Neural cell (in vitro differentiated cells): ENCODE results near the gene LARGE1. TPM values are rescaled to one million over a fixed set of nuclear protein-coding genes. Genes with fewer than 3 reads are reported as not detected.

ENCODE experiments used
- H2AFZ ChIP-seq: fragments of 200-600, 300-800 bp; sonication (generic), shearing (Covaris generic); 2 replicates; pipeline ENCODE4 v1.6.0; 2014; ENCODE audit warnings: low read depth, mild to moderate bottlenecking, antibody characterized with exemption, low read length, moderate library complexity
- H3F3A ChIP-seq: fragments of 200-600 bp; shearing (Covaris generic); 2 replicates; pipeline ENCODE4 v1.6.1; 2016; ENCODE audit warnings: mild to moderate bottlenecking, moderate library complexity, mixed read lengths, antibody characterized with exemption, low read length; ENCODE audit not compliant: insufficient read depth, poor library complexity, severe bottlenecking
- H3K27ac ChIP-seq: fragments of 200-600, 300-800 bp; sonication (generic), shearing (Covaris generic); 2 replicates; pipeline ENCODE4 v1.5.1; 2014; ENCODE audit warnings: mild to moderate bottlenecking, low read length, moderate library complexity
- H3K27me3 ChIP-seq: fragments of 300-800, 200-600 bp; sonication (generic), shearing (Covaris generic); 2 replicates; pipeline ENCODE4 v1.6.0; 2014; ENCODE audit warnings: mild to moderate bottlenecking, low read depth, low read length, moderate library complexity; ENCODE audit not compliant: insufficient read depth
- H3K36me3 ChIP-seq: fragments of 300-800, 200-600 bp; sonication (generic), shearing (Covaris generic); 2 replicates; pipeline ENCODE4 v1.5.1; 2014; ENCODE audit warnings: mild to moderate bottlenecking, antibody characterized with exemption, low read length, moderate library complexity; ENCODE audit not compliant: insufficient read depth
- H3K4me2 ChIP-seq: fragments of 300-800, 200-600 bp; sonication (generic), shearing (Covaris generic); 2 replicates; pipeline ENCODE4 v1.6.0; 2014; ENCODE audit warnings: mild to moderate bottlenecking, low read length
- H3K4me3 ChIP-seq: fragments of 300-800, 200-600 bp; sonication (generic), shearing (Covaris generic); 2 replicates; pipeline ENCODE4 v1.5.1; 2014; ENCODE audit warnings: mild to moderate bottlenecking, low read length, moderate library complexity
- H3K79me2 ChIP-seq: fragments of 200-600 bp; shearing (Covaris generic); replicated peaks from 2 replicates; pipeline ENCODE4 v1.6.0; 2014; ENCODE audit warnings: mild to moderate bottlenecking, low read length, moderate library complexity; ENCODE audit not compliant: insufficient read depth
- H3K9ac ChIP-seq: fragments of 300-800, 200-600 bp; sonication (generic), shearing (Covaris generic); 2 replicates; pipeline ENCODE4 v1.6.1; 2016; ENCODE audit warnings: mild to moderate bottlenecking, low read length, mixed read lengths
- H3K9me2 ChIP-seq: fragments of 200-600 bp; shearing (Covaris generic); 2 replicates; pipeline ENCODE4 v1.6.1; 2016; ENCODE audit warnings: mild to moderate bottlenecking, low read length, mixed read lengths; ENCODE audit not compliant: insufficient read depth
- H3K9me3 ChIP-seq: fragments of 200-600, 300-800 bp; sonication (generic), shearing (Covaris generic); 2 replicates; pipeline ENCODE4 v1.6.1; 2016; ENCODE audit warnings: mild to moderate bottlenecking, mixed run types, low read length, moderate library complexity, mixed read lengths
- H4K20me1 ChIP-seq: fragments of 200-600 bp; shearing (Covaris generic); 2 replicates; pipeline ENCODE4 v1.6.1; 2016; ENCODE audit warnings: mild to moderate bottlenecking, mixed run types; ENCODE audit not compliant: insufficient read depth
- EP300 ChIP-seq: fragments of 450-650 bp; conservative IDR thresholded peaks from 2 replicates; pipeline ENCODE4 v1.6.1; 2014; ENCODE audit warnings: antibody characterized with exemption, mild to moderate bottlenecking, moderate library complexity; ENCODE audit not compliant: poor library complexity, severe bottlenecking
- EZH2 ChIP-seq: fragments of 200-600, 300-800 bp; shearing (Covaris generic), sonication (generic); IDR thresholded peaks from 2 replicates; pipeline ENCODE4 v1.6.1; 2014; ENCODE audit warnings: antibody characterized with exemption, low read length, borderline replicate concordance, mild to moderate bottlenecking; ENCODE audit not compliant: insufficient read depth, poor library complexity, severe bottlenecking
- MXI1 ChIP-seq: fragments of 450-650 bp; conservative IDR thresholded peaks from 2 replicates; pipeline ENCODE4 v1.6.1; 2014; ENCODE audit warnings: antibody characterized with exemption, mild to moderate bottlenecking; ENCODE audit not compliant: poor library complexity, severe bottlenecking
- POLR2AphosphoS5 ChIP-seq: IDR thresholded peaks from 2 replicates; pipeline ENCODE4 v1.6.1; 2012
- RAD21 ChIP-seq: fragments of 450-650 bp; conservative IDR thresholded peaks from 2 replicates; pipeline ENCODE4 v1.6.1; 2014; ENCODE audit warnings: antibody characterized with exemption, mild to moderate bottlenecking, moderate library complexity
- SMC3 ChIP-seq: fragments of 450-650 bp; conservative IDR thresholded peaks from 2 replicates; pipeline ENCODE4 v1.6.1; 2014; ENCODE audit warnings: antibody characterized with exemption, mild to moderate bottlenecking, moderate library complexity; ENCODE audit not compliant: poor library complexity
- TAF1 ChIP-seq: IDR thresholded peaks from 2 replicates; pipeline ENCODE4 v1.6.1; 2012; ENCODE audit warnings: low read depth
- polyA plus RNA-seq: library from polyadenylated mRNA; depleted of rRNA; stranded (reverse); fragments of >200 nt; gene quantifications from 2 replicates; pipeline ENCODE4 v1.2.3, GENCODE V29; 2014
- TF ChIP-seq, protein P1 (sequence below): IDR thresholded peaks from 2 replicates; pipeline ENCODE4 v1.6.1; 2012; ENCODE audit warnings: borderline replicate concordance
- TF ChIP-seq, protein P2 (sequence below): fragments of 450-650 bp; IDR thresholded peaks from 2 replicates; pipeline ENCODE4 v1.5.1; 2014; ENCODE audit warnings: antibody characterized with exemption, mild to moderate bottlenecking, moderate library complexity; ENCODE audit not compliant: poor library complexity, severe bottlenecking

The LARGE1 gene
- polyA plus RNA-seq, 1 donor from 2014 or later = 27.5 TPM

DNA sequence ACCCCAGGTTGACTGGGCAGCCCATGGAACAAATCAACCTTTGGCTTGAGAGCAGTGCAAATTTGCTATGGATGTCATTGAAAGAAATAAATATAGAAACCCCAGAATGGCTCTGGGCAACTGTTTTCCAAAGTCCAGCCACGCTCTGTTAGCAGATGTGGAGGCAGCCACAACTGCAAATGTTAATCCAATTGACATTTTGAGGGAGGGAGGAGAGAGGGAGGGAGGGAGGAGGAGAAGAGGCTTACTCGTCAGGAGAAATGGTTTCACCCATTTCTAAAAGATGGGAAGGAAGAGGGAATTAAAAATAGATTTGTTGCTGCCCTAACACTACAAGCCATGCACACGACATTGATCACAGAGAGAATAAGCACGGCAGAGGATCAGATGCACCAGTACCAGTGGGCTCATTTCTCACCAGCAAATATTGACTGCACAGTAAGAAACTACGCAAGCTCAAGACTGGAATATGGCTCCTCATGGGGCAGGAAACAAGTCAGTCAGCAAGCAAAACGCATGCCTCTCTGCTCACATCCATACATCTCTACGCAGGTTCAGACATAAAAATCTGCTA lies 229.1 kb downstream of the LARGE1 start:
- Histone ChIP-seq H3K79me2 (no peaks in the 10 kb centered on the region), H3F3A (no peaks in the 10 kb centered on the region)

DNA sequence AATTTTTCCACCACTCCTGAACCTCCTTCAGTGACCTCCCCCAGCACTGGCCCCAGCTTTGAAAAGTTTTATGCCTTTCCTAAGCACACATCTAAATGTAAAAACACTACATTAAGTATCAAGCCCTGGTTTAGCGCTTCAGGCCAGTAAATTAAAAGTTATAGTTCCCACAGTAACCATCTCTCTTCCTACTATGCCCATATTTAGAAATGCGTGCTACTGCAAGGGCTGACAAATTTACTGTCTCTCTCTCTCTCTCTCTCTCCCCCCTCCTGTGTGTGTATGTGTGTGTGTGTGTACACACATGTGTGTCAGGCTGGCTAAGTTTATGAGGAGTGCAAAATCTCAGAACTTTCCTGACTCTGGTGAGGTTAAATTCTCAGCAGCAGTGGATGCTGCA lies 231.4 kb downstream of the LARGE1 start:
- Histone ChIP-seq H3K4me3 (no peak overlapping the region), H3K79me2 (no peaks in the 10 kb centered on the region), H3K4me2 (no peak overlapping the region), H3K9me2 (no peaks in the 10 kb centered on the region), H3K27me3 (no peaks in the 10 kb centered on the region), H3K36me3 (no peaks in the 10 kb centered on the region), H2AFZ (no peak overlapping the region), H3K9me3 (no peaks in the 10 kb centered on the region), H4K20me1 (no peaks in the 10 kb centered on the region), H3K9ac (no peak overlapping the region), H3K27ac (no peak overlapping the region), H3F3A (no peaks in the 10 kb centered on the region)
- TF ChIP-seq SMC3 (no peak), TAF1 (no peak), POLR2AphosphoS5 (no peak), MXI1 (no peak), EP300 (no peak), EZH2 (no peak), RAD21 (no peak)
- TF ChIP-seq, protein P1, sequence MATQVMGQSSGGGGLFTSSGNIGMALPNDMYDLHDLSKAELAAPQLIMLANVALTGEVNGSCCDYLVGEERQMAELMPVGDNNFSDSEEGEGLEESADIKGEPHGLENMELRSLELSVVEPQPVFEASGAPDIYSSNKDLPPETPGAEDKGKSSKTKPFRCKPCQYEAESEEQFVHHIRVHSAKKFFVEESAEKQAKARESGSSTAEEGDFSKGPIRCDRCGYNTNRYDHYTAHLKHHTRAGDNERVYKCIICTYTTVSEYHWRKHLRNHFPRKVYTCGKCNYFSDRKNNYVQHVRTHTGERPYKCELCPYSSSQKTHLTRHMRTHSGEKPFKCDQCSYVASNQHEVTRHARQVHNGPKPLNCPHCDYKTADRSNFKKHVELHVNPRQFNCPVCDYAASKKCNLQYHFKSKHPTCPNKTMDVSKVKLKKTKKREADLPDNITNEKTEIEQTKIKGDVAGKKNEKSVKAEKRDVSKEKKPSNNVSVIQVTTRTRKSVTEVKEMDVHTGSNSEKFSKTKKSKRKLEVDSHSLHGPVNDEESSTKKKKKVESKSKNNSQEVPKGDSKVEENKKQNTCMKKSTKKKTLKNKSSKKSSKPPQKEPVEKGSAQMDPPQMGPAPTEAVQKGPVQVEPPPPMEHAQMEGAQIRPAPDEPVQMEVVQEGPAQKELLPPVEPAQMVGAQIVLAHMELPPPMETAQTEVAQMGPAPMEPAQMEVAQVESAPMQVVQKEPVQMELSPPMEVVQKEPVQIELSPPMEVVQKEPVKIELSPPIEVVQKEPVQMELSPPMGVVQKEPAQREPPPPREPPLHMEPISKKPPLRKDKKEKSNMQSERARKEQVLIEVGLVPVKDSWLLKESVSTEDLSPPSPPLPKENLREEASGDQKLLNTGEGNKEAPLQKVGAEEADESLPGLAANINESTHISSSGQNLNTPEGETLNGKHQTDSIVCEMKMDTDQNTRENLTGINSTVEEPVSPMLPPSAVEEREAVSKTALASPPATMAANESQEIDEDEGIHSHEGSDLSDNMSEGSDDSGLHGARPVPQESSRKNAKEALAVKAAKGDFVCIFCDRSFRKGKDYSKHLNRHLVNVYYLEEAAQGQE = no peak
- TF ChIP-seq, protein P2, sequence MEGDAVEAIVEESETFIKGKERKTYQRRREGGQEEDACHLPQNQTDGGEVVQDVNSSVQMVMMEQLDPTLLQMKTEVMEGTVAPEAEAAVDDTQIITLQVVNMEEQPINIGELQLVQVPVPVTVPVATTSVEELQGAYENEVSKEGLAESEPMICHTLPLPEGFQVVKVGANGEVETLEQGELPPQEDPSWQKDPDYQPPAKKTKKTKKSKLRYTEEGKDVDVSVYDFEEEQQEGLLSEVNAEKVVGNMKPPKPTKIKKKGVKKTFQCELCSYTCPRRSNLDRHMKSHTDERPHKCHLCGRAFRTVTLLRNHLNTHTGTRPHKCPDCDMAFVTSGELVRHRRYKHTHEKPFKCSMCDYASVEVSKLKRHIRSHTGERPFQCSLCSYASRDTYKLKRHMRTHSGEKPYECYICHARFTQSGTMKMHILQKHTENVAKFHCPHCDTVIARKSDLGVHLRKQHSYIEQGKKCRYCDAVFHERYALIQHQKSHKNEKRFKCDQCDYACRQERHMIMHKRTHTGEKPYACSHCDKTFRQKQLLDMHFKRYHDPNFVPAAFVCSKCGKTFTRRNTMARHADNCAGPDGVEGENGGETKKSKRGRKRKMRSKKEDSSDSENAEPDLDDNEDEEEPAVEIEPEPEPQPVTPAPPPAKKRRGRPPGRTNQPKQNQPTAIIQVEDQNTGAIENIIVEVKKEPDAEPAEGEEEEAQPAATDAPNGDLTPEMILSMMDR = no peak

More for the DNA sequence above, 229.1 kb downstream of the LARGE1 start:
- H3K9me3 ChIP-seq = no peaks in the 10 kb centered on the region
- no peak overlapping the region for H3K27ac ChIP-seq
- H3K9ac ChIP-seq = no peak overlapping the region
- H3K27me3 ChIP-seq = no peaks in the 10 kb centered on the region
- no peak overlapping the region for H3K4me2 ChIP-seq
- no peak overlapping the region for H3K4me3 ChIP-seq
- H4K20me1 ChIP-seq = no peaks in the 10 kb centered on the region
- H3K36me3 ChIP-seq = no peaks in the 10 kb centered on the region
- no peak for TF ChIP-seq EZH2
- TF ChIP-seq SMC3 = no peak
- TF ChIP-seq, protein P1 = no peak
- TF ChIP-seq MXI1 = no peak
- TF ChIP-seq, protein P2 = no peak
- no peak for TF ChIP-seq TAF1
- no peak for TF ChIP-seq RAD21
- TF ChIP-seq EP300 = no peak
- no peak for TF ChIP-seq POLR2AphosphoS5
- no peak overlapping the region for H2AFZ ChIP-seq
- H3K9me2 ChIP-seq = no peaks in the 10 kb centered on the region
